ENCODE data around the gene DLX4. TPM values are rescaled to one million over a fixed set of nuclear protein-coding genes. Genes with fewer than 3 reads are reported as not detected.

Gene DLX4
- total RNA-seq, 1 donor from 2014 or later = 2.1 TPM

- no peak for DNase-seq
- ATAC-seq = no peak
- intact Hi-C loops (cut with DNase I) = no loop called here
- Histone ChIP-seq H3K4me1 (no peaks in the 10 kb centered on the region), H3K9me3 (no peaks in the 10 kb centered on the region), H3K27ac (no peak overlapping the region), H3K36me3 (no peaks in the 10 kb centered on the region), H3K27me3 (peaks cover 9% of the 10 kb centered on the region), H3K4me3 (no peak overlapping the region)
- TF ChIP-seq, protein P1, sequence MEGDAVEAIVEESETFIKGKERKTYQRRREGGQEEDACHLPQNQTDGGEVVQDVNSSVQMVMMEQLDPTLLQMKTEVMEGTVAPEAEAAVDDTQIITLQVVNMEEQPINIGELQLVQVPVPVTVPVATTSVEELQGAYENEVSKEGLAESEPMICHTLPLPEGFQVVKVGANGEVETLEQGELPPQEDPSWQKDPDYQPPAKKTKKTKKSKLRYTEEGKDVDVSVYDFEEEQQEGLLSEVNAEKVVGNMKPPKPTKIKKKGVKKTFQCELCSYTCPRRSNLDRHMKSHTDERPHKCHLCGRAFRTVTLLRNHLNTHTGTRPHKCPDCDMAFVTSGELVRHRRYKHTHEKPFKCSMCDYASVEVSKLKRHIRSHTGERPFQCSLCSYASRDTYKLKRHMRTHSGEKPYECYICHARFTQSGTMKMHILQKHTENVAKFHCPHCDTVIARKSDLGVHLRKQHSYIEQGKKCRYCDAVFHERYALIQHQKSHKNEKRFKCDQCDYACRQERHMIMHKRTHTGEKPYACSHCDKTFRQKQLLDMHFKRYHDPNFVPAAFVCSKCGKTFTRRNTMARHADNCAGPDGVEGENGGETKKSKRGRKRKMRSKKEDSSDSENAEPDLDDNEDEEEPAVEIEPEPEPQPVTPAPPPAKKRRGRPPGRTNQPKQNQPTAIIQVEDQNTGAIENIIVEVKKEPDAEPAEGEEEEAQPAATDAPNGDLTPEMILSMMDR (IDR thresholded peaks at IDR 0.05) = no peak
Measured at GRCh38 chr17:50009282-50009681, 40.3 kb downstream of the DLX4 start.

GRCh38 chr17:50013079-50013478, 44.1 kb downstream of the DLX4 start:
- Histone ChIP-seq H3K4me3 (no peak overlapping the region), H3K4me1 (no peaks in the 10 kb centered on the region), H3K27ac (no peak overlapping the region), H3K9me3 (no peaks in the 10 kb centered on the region), H3K36me3 (no peaks in the 10 kb centered on the region), H3K27me3 (peaks cover 4% of the 10 kb centered on the region)
- TF ChIP-seq, protein P1 (IDR thresholded peaks at IDR 0.05) = no peak
- ATAC-seq (no peak), DNase-seq (no peak)
- intact Hi-C loops (cut with DNase I) = no loop called here

- Histone ChIP-seq H3K4me1 (no peaks in the 10 kb centered on the region), H3K27ac (no peak overlapping the region), H3K4me3 (no peak overlapping the region), H3K36me3 (no peaks in the 10 kb centered on the region), H3K9me3 (no peaks in the 10 kb centered on the region), H3K27me3 (peaks cover 1% of the 10 kb centered on the region)
- no peak for DNase-seq
- no peak for ATAC-seq
- intact Hi-C loops (cut with DNase I) = no loop called here
- TF ChIP-seq, protein P1 (IDR thresholded peaks at IDR 0.05) = no peak
Measured at GRCh38 chr17:50014471-50015088, 45.6 kb downstream of the DLX4 start.

- H3K9me3 ChIP-seq = no peaks in the 10 kb centered on the region
- intact Hi-C loops (cut with DNase I) = no loop called here
- H3K36me3 ChIP-seq = no peaks in the 10 kb centered on the region
- TF ChIP-seq, protein P1 (IDR thresholded peaks at IDR 0.05) = no peak
- no peak overlapping the region for H3K27ac ChIP-seq
- no peak for ATAC-seq
- no peaks in the 10 kb centered on the region for H3K4me1 ChIP-seq
- H3K4me3 ChIP-seq = no peak overlapping the region
- DNase-seq = no peak
- no peaks in the 10 kb centered on the region for H3K27me3 ChIP-seq
Measured at GRCh38 chr17:50015146-50015545, 46.2 kb downstream of the DLX4 start.

- no peak overlapping the region for H3K4me3 ChIP-seq
- H3K36me3 ChIP-seq = no peaks in the 10 kb centered on the region
- H3K4me1 ChIP-seq = peaks cover 4% of the 10 kb centered on the region
- intact Hi-C loops (cut with DNase I) = no loop called here
- ATAC-seq (no peak), DNase-seq (no peak)
- no peaks in the 10 kb centered on the region for H3K27me3 ChIP-seq
- H3K27ac ChIP-seq = no peak overlapping the region
- TF ChIP-seq, protein P1 (IDR thresholded peaks at IDR 0.05) = no peak
- H3K9me3 ChIP-seq = no peaks in the 10 kb centered on the region
Measured at GRCh38 chr17:50018909-50019308, 49.9 kb downstream of the DLX4 start.
